ENCODE results near the gene PYY. TPM values are rescaled to one million over a fixed set of nuclear protein-coding genes. Genes with fewer than 3 reads are reported as not detected.
"Not testable (repeated sequence)": the region's sequence is repeated elsewhere in the genome, so short reads cannot be mapped to it uniquely, and the experiment has no call there.

Gene PYY
- total RNA-seq, 2 experiments from 2014 or later: not detected

DNA sequence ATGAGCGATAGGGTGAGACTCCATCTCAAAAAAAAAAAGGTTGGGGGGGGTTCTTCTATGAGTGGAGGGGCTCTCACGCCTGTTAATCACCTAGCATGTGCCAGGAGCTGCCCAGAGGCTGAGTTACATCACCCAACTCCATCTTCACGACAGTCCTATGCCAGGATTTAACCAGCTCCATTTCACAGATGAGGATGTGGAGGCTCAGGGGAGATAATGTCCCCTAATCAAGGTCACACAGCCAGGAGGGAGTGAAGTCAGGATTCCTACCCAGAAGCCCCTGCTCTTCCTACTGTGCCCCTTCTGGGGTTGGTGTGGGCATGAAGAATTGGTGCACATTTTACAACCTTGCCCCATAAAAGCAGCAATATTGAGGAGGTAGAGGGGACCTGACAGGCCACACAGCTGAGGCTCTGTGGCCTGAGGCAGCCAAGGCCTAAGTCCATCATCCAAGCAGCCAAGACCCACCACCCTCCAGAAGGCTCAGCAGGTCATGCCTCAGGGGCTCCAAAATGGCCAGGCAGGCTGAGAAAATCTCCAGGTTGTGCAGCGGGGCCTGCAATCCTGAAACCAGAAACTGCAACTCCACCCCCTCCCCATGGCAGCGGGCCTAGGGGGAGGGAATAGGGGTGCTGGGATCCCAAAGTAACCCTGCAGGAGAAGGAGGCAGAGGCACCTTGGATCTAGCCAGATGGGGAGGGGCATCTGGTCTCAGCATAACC is 18.4 kb downstream of the PYY start:
- H3K9me3 Mint-ChIP-seq (ENCODE audit: low read depth): no peaks in the 10 kb centered on the region

DNA sequence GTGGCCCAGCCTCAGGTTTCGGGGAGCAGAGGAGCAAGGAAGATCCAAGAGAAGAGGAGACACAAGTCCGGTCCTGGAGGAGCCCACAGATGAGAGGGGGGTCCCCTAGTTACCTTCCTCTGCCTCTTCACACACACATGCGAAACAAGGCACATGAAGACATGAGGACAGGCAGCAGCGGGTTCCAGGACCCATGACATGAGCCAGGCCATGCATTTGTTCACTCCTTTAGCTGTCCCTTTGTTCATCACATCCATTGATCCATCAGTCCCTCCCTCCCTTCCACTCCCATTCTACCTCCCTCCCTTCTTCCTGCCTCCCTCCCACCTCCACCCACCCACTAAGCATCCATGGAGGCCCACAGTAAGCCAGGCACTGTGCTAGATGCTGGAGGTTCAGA is 20.8 kb downstream of the PYY start:
- CTCF ChIA-PET: interaction anchor here (2.0 to 2.1 kb wide), 2 partner anchors 11 to 22 kb away, joined by 5 to 11 read pairs; no protein-coding TSS in a partner anchor
- H3K27ac Mint-ChIP-seq: no peak overlapping the region
- H3K4me3 Mint-ChIP-seq: no peak overlapping the region
- H3K36me3 Mint-ChIP-seq: no peaks in the 10 kb centered on the region
- H3K27me3 Mint-ChIP-seq: peaks cover 11% of the 10 kb centered on the region
- ATAC-seq (no peak), DNase-seq (no peak)
- H3K4me1 Mint-ChIP-seq: peaks cover 6% of the 10 kb centered on the region
- no peaks in the 10 kb centered on the region for H3K9me3 Mint-ChIP-seq (ENCODE audit: low read depth)

More for the DNA sequence above, 18.4 kb downstream of the PYY start:
- DNase-seq: no peak
- H3K4me3 Mint-ChIP-seq: no peak overlapping the region
- CTCF ChIA-PET: interaction anchor here (1.5 to 2.3 kb wide), 2 partner anchors 9 to 25 kb away, joined by 6 read pairs; no protein-coding TSS in a partner anchor
- peaks cover 25% of the 10 kb centered on the region for H3K27me3 Mint-ChIP-seq
- no peak for ATAC-seq
- H3K27ac Mint-ChIP-seq: no peak overlapping the region
- no peaks in the 10 kb centered on the region for H3K36me3 Mint-ChIP-seq
- H3K4me1 Mint-ChIP-seq: peaks cover 6% of the 10 kb centered on the region

DNA sequence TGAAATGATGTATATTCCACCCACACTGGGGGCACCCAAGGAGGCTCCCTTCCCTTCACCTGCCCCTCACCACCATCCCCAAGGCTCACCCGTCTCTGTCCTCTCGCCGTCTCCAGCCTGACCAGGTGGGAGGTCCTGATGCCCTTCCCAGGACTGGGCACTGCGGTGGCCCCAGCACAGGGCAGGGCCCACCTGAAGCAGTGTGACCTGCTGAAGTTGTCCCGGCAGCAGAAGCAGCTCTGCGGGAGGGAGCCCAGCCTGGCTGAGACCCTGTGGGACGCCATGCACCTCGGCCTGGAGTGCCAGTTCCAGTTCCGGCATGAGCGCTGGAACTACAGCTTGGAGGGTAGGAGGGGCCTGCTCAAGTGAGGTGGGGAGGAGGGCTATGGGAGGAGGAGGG is 21.4 kb downstream of the PYY start:
- no peaks in the 10 kb centered on the region for H3K36me3 Mint-ChIP-seq
- H3K4me3 Mint-ChIP-seq: no peak overlapping the region
- DNase-seq (no peak), ATAC-seq (no peak)
- CTCF ChIA-PET: interaction anchor here (2.0 to 2.1 kb wide), 2 partner anchors 11 to 22 kb away, joined by 5 to 11 read pairs; no protein-coding TSS in a partner anchor
- peaks cover 9% of the 10 kb centered on the region for H3K4me1 Mint-ChIP-seq
- H3K9me3 Mint-ChIP-seq (ENCODE audit: low read depth): no peaks in the 10 kb centered on the region
- peaks cover 9% of the 10 kb centered on the region for H3K27me3 Mint-ChIP-seq
- H3K27ac Mint-ChIP-seq: no peak overlapping the region

DNA sequence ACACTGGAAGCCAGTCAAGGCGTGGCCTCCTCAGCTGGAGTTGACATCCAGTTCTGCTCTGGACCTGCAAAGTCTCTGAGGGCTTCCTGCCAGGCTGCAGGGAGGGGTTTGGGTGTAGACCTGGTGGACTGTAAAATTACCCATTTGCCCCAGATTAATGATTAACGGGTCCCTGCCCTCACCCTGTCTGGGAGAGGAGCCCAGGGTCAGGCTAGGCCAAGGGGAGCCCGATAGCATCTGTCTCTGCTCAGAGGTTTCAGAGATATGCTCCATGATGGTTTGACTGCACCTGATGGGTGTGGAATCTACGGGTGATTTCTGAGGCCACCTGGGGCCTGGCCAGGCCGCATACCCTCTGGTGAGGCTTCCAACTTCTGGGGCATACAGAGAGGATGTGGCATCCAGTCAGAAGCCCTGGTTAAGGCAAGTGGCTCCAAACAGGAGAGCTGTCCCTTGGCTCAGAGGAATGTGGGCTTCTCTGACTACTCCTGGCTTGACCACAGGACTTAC is 22.6 kb downstream of the PYY start:
- ATAC-seq: no peak
- H3K36me3 Mint-ChIP-seq: no peaks in the 10 kb centered on the region
- DNase-seq: no peak
- H3K9me3 Mint-ChIP-seq (ENCODE audit: low read depth): no peaks in the 10 kb centered on the region
- H3K4me1 Mint-ChIP-seq: peaks cover 16% of the 10 kb centered on the region
- peaks cover 13% of the 10 kb centered on the region for H3K27me3 Mint-ChIP-seq
- H3K4me3 Mint-ChIP-seq: no peak overlapping the region
- H3K27ac Mint-ChIP-seq: no peak overlapping the region
- CTCF ChIA-PET: interaction anchor here (1.1 to 1.7 kb wide), 2 partner anchors 13 to 20 kb away, joined by 4 to 6 read pairs; no protein-coding TSS in a partner anchor

DNA sequence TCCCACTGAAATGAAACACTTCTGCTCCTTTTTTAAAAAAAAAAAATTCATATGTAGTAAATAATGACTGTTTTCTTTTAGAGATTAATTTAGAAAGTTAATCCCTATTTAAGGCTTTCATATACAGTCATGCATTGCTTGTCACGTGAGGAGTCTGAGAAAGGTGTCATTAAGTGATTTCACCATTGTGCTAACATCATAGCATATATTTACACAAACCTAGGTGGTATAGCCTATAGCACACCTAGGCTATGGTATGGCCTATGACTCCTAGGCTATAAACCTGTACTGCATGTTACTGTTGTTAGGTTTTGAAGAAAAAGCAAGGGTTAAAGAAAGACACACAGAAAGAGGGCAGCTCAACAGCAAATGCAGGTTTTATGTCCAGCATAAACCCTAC is 25.1 kb downstream of the PYY start:
- Mint-ChIP-seq H3K27ac (no peak overlapping the region), H3K27me3 (peaks cover 19% of the 10 kb centered on the region), H3K9me3 (ENCODE audit: low read depth) (no peaks in the 10 kb centered on the region), H3K36me3 (no peaks in the 10 kb centered on the region), H3K4me3 (no peak overlapping the region), H3K4me1 (peaks cover 27% of the 10 kb centered on the region)
- DNase-seq (no peak), ATAC-seq (no peak)
- CTCF ChIA-PET: interaction anchor here (1.0 to 1.8 kb wide), 3 partner anchors 9 to 50 kb away, joined by 3 to 11 read pairs (median 8); no protein-coding TSS in a partner anchor

DNA sequence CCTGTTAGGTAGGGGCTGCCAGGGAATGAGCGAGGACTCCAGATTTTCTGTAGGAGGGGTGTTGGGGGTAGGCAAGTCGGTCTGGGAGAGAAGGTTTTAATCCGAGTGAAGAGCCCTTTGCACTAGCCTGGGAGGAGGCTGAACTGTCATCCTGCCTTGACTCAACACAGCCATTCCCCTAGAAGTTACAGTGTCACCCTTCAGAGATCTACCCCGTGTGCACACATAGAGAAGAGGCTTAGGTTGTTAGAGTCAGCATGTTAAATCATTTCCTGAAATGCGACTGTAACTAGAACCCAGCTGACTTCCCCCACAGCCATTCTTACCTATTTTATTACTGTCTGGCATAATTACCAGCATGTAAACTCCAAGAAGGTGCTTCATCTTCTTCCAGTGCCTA is 25.8 kb downstream of the PYY start:
- CTCF ChIA-PET: interaction anchor here (1.0 to 1.8 kb wide), 3 partner anchors 10 to 50 kb away, joined by 3 to 11 read pairs (median 8); no protein-coding TSS in a partner anchor
- Mint-ChIP-seq H3K27ac (peak overlapping the region; percentile 33), H3K4me1 (peaks cover 27% of the 10 kb centered on the region), H3K27me3 (peaks cover 19% of the 10 kb centered on the region), H3K4me3 (peak overlapping the region; percentile 50)
- not testable (repeated sequence) for H3K36me3 Mint-ChIP-seq; DNase-seq; H3K9me3 Mint-ChIP-seq (ENCODE audit: low read depth)
- peak; percentile 53 for ATAC-seq

GRCh38 chr17:43927060-43927864 is 26.5 kb downstream of the PYY start:
- Mint-ChIP-seq H3K27me3 (peaks cover 21% of the 10 kb centered on the region), H3K36me3 (no peaks in the 10 kb centered on the region), H3K9me3 (ENCODE audit: low read depth) (no peaks in the 10 kb centered on the region), H3K4me1 (peaks cover 27% of the 10 kb centered on the region), H3K27ac (no peak overlapping the region), H3K4me3 (peak overlapping the region; percentile 50)
- DNase-seq: no peak
- CTCF ChIA-PET: interaction anchor here (2.3 to 3.0 kb wide), 2 partner anchors 17 kb away, joined by 11 to 18 read pairs; no protein-coding TSS in a partner anchor
- ATAC-seq: no peak

DNA sequence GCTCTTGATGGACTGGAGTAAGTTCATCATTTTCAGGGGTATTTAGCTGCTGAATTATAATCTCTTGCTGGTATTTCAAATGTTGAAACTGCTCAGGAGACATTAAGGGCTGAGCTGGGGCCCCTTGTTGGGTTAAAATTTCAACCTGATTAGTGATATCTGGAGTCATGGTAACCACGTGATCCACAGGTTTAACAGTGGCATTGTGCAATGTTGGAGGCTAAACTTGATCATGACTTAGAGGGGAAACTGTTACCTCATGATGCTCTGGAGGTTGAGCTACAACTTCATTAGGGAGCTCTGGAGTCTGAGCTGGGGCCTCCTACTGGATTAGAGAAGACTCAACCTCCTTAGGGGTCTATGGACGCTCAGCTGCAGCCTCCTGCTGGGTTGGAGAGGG is 29.2 kb downstream of the PYY start:
- Mint-ChIP-seq H3K9me3 (ENCODE audit: low read depth) (no peaks in the 10 kb centered on the region), H3K27me3 (peaks cover 21% of the 10 kb centered on the region), H3K4me1 (peaks cover 27% of the 10 kb centered on the region), H3K4me3 (no peak overlapping the region), H3K36me3 (no peaks in the 10 kb centered on the region), H3K27ac (no peak overlapping the region)
- DNase-seq (no peak), ATAC-seq (peak; percentile 47)
- CTCF ChIA-PET: interaction anchor here (0.7 to 3.0 kb wide), 7 partner anchors 16 to 78 kb away, joined by 3 to 18 read pairs (median 7); no protein-coding TSS in a partner anchor

- CTCF ChIA-PET: interaction anchor here (1.7 kb wide), 1 partner anchor 23 kb away, joined by 7 read pairs; no protein-coding TSS in a partner anchor
- Mint-ChIP-seq H3K4me3 (no peak overlapping the region), H3K4me1 (peaks cover 30% of the 10 kb centered on the region), H3K27me3 (peaks cover 16% of the 10 kb centered on the region), H3K27ac (no peak overlapping the region), H3K9me3 (ENCODE audit: low read depth) (no peaks in the 10 kb centered on the region), H3K36me3 (no peaks in the 10 kb centered on the region)
- no peak for ATAC-seq
- no peak for DNase-seq
These were observed 33.1 kb downstream of the PYY start for GRCh38 chr17:43920500-43921095.

DNA sequence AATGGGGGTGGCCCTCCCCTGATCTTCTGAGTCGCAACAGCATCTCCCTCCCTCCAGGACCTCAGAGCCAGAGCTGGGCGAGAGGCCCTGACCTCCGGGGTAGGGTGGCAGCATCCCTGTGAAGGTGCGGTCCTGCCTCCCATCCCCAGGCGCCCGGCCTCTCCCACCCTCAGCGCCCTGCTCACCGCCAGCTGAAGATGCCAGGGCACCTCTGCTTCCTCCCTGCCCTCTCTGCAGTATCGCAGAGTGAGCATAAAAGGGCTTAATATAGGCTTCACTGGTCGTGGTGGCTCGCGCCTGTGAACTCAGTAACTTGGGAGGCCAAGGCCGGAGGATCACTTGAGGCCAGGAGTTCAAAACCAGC is 35.7 kb downstream of the PYY start:
- Mint-ChIP-seq H3K27me3 (peaks cover 12% of the 10 kb centered on the region), H3K4me1 (peaks cover 18% of the 10 kb centered on the region), H3K9me3 (ENCODE audit: low read depth) (no peaks in the 10 kb centered on the region), H3K4me3 (peak overlapping the region; percentile 64), H3K27ac (peak overlapping the region; percentile 38), H3K36me3 (no peaks in the 10 kb centered on the region)
- ATAC-seq (no peak), DNase-seq (no peak)
- CTCF ChIA-PET: interaction anchor here (1.0 to 2.2 kb wide), 5 partner anchors 8 to 123 kb away, joined by 3 to 8 read pairs (median 5); no protein-coding TSS in a partner anchor

DNA sequence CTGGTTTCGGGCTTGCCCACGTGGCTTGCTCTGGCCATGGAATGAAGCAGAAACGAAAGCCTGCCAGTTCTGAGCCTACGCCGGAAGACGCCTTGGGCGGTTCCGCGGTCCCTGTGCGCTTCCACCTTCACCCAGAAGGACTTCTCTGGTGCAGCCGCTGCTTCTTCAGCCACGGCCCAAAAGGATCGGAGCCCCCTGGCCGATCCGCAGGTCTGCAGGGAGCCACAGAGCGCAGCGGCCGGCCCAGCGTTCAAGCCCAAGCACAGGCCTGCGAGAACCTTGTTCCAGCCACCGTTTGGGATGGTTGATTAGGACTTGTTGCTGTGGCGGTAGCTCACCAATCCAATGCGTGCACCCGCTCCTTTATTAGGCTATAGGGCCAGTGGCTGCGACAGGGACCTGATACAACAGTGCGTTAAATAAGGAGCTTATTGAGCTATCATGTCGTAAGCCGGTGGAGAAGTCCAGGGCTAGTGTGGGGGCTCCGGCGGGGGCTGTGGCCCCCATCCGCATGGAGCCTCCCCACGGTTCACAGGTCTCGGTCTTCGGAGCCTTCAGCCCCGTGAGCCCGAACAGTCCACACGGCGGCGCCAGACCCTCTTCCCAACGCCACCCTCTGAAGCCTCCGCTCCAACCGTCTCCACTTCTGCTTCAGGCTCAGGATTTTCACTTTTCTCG is 36.3 kb downstream of the PYY start:
- Mint-ChIP-seq H3K9me3 (ENCODE audit: low read depth) (no peaks in the 10 kb centered on the region), H3K27me3 (peaks cover 11% of the 10 kb centered on the region), H3K36me3 (no peaks in the 10 kb centered on the region), H3K27ac (peak overlapping the region; percentile 61), H3K4me3 (peak overlapping the region; percentile 64), H3K4me1 (peaks cover 18% of the 10 kb centered on the region)
- ATAC-seq (peak; percentile 83), DNase-seq (peak; percentile 60)
- CTCF ChIA-PET: interaction anchor here (1.3 to 1.6 kb wide), 3 partner anchors 8 to 26 kb away, joined by 3 to 7 read pairs (median 5); no protein-coding TSS in a partner anchor

DNA sequence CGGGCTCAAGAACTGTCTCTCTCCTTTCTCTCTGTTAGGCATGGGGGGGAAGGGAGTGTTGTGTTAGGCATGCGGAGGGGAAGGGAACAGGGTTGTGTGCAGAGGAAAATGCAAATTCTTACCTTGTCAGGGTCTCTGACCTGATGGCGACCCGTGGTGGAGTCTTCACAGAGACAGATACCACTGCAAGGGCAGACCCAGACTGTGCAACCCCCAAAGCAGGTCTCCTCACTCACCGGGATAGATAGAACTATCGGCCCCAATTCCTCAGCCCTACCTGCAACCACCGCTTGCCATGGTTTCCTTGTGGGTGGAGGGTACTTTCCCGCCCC is 36.8 kb downstream of the PYY start:
- H3K4me3 Mint-ChIP-seq: peak overlapping the region; percentile 64
- H3K4me1 Mint-ChIP-seq: peaks cover 18% of the 10 kb centered on the region
- H3K27ac Mint-ChIP-seq: peak overlapping the region; percentile 61
- CTCF ChIA-PET: interaction anchor here (0.6 to 1.6 kb wide), 5 partner anchors 8 to 28 kb away, joined by 3 to 7 read pairs (median 5); no protein-coding TSS in a partner anchor
- H3K27me3 Mint-ChIP-seq: peaks cover 9% of the 10 kb centered on the region
- H3K36me3 Mint-ChIP-seq: no peaks in the 10 kb centered on the region
- H3K9me3 Mint-ChIP-seq (ENCODE audit: low read depth): no peaks in the 10 kb centered on the region
- ATAC-seq (no peak), DNase-seq (no peak)

Measured in activated CD8-positive, alpha-beta memory T cell treated with anti-CD3 and anti-CD28 coated beads, Interleukin-2, amount 10 ng/mL, durations not matched to agents 7 days and 5 days (primary cell).